Activated naive CD4-positive, alpha-beta T cell treated with anti-CD3 and anti-CD28 coated beads, Interleukin-2, amount 50 U/mL, for 72 hours (primary cell): ENCODE data around the gene INO80B. TPM values are rescaled to one million over a fixed set of nuclear protein-coding genes. Genes with fewer than 3 reads are reported as not detected.
"Not testable (repeated sequence)": the region's sequence is repeated elsewhere in the genome, so short reads cannot be mapped to it uniquely, and the experiment has no call there.

ENCODE experiments used
- ATAC-seq, 2 donors: fragments of 150-1000 bp; cut with Tn5 transposase; 2 replicates each; pipeline ENCODE4 v1.10.0; 2021; ENCODE audit warnings: mild to moderate bottlenecking in 2 of 2, moderate library complexity in 2 of 2
- DNase-seq, 2 donors: peaks; one replicate each; pipeline ENCODE4 v3.0.0; 2021 to 2022; ENCODE audit warnings: low spot score in 2 of 2
- H3K27ac Mint-ChIP-seq, 2 donors: one replicate each; pipeline ENCODE4 v1.8.0; 2022; ENCODE audit warnings: mild to moderate bottlenecking in 2 of 2, mixed read lengths in 2 of 2
- H3K36me3 Mint-ChIP-seq, 2 donors: one replicate each; pipeline ENCODE4 v1.8.0; 2022; ENCODE audit warnings: mixed read lengths in 2 of 2
- H3K9me3 Mint-ChIP-seq, 2 donors: one replicate each; pipeline ENCODE4 v1.8.0; 2022; ENCODE audit warnings: mixed read lengths in 2 of 2
- total RNA-seq, 2 donors: library from RNA; stranded (reverse); gene quantifications; one replicate each; pipeline ENCODE4 v1.2.3, GENCODE V29; 2022

The INO80B gene
- total RNA-seq, 2 donors from 2014 or later, result 26.2 to 50.3 TPM

GRCh38 chr2:74460187-74460586 is 5.3 kb downstream of the INO80B start:
- ATAC-seq, H3K9me3 Mint-ChIP-seq, DNase-seq: not testable (repeated sequence)
- Mint-ChIP-seq H3K36me3 (peaks cover 18 to 24% of the 10 kb centered on the region in 2 donors), H3K27ac (peak overlapping the region; percentile 95)

- H3K27ac Mint-ChIP-seq, result peak overlapping the region in 1 of 2 donors; percentile 22
- ATAC-seq (no peak), DNase-seq (no peak)
- H3K9me3 Mint-ChIP-seq, result no peaks in the 10 kb centered on the region
- peaks cover 19 to 20% of the 10 kb centered on the region in 2 donors for H3K36me3 Mint-ChIP-seq
These were observed 6.5 kb downstream of the INO80B start for GRCh38 chr2:74461187-74462053.

GRCh38 chr2:74462054-74462785 is 7.3 kb downstream of the INO80B start:
- ATAC-seq (no peak), DNase-seq (no peak)
- H3K9me3 Mint-ChIP-seq, result no peaks in the 10 kb centered on the region
- H3K36me3 Mint-ChIP-seq, result peaks cover 11 to 12% of the 10 kb centered on the region in 2 donors
- peak overlapping the region in 1 of 2 donors; percentile 50 for H3K27ac Mint-ChIP-seq

- Mint-ChIP-seq H3K36me3 (peaks cover 9 to 11% of the 10 kb centered on the region in 2 donors), H3K27ac (peak overlapping the region; percentile 50 to 70), H3K9me3 (no peaks in the 10 kb centered on the region)
- no peak for DNase-seq
- ATAC-seq, result no peak
These were observed 7.9 kb downstream of the INO80B start for GRCh38 chr2:74462786-74463105.

GRCh38 chr2:74464406-74464805 is 9.5 kb downstream of the INO80B start:
- no peaks in the 10 kb centered on the region for H3K9me3 Mint-ChIP-seq
- ATAC-seq (peak; percentile 2 to 9), DNase-seq (no peak)
- peaks cover 9 to 11% of the 10 kb centered on the region in 2 donors for H3K36me3 Mint-ChIP-seq
- H3K27ac Mint-ChIP-seq, result peak overlapping the region; percentile 87 to 98

- not testable (repeated sequence) for ATAC-seq, DNase-seq, H3K9me3 Mint-ChIP-seq
- Mint-ChIP-seq H3K27ac (peak overlapping the region; percentile 61 to 77), H3K36me3 (peaks cover 24 to 31% of the 10 kb centered on the region in 2 donors)
These were observed 15.9 kb downstream of the INO80B start for GRCh38 chr2:74470742-74471141.

GRCh38 chr2:74471332-74472065 is 16.6 kb downstream of the INO80B start:
- peak in 1 of 2 donors; percentile 16 for ATAC-seq
- H3K9me3 Mint-ChIP-seq, result no peaks in the 10 kb centered on the region
- DNase-seq, result no peak
- H3K27ac Mint-ChIP-seq, result peak overlapping the region; percentile 97 to 98
- peaks cover 20 to 30% of the 10 kb centered on the region in 2 donors for H3K36me3 Mint-ChIP-seq

GRCh38 chr2:74472086-74472944 is 17.4 kb downstream of the INO80B start, which contains the start of gene MRPL53:
Gene MRPL53, minus strand, starts transcription at chr2:74472680. Its CDS starts 20 bp downstream, at chr2:74472660.
- DNase-seq (peak; percentile 95 to 96), ATAC-seq (peak; percentile 95 to 97)
- peaks cover 20 to 30% of the 10 kb centered on the region in 2 donors for H3K36me3 Mint-ChIP-seq
- no peaks in the 10 kb centered on the region for H3K9me3 Mint-ChIP-seq
- H3K27ac Mint-ChIP-seq, result peak within 1 kb of the TSS; percentile 97 to 98

GRCh38 chr2:74472945-74473258 is 18.0 kb downstream of the INO80B start:
- ATAC-seq, result no peak

GRCh38 chr2:74474481-74474880 is 19.6 kb downstream of the INO80B start:
- no peak for DNase-seq
- Mint-ChIP-seq H3K9me3 (no peaks in the 10 kb centered on the region), H3K36me3 (peaks cover 20 to 30% of the 10 kb centered on the region in 2 donors), H3K27ac (peak overlapping the region in 1 of 2 donors; percentile 36)
- ATAC-seq, result no peak

More at GRCh38 chr2:74472945-74473258, 18.0 kb downstream of the INO80B start:
- Mint-ChIP-seq H3K9me3 (no peaks in the 10 kb centered on the region), H3K36me3 (peaks cover 20 to 30% of the 10 kb centered on the region in 2 donors), H3K27ac (peak overlapping the region; percentile 97 to 98)
- no peak for DNase-seq

GRCh38 chr2:74474899-74475298 is 20.0 kb downstream of the INO80B start:
- ATAC-seq (no peak), DNase-seq (no peak)
- Mint-ChIP-seq H3K36me3 (peaks cover 23 to 30% of the 10 kb centered on the region in 2 donors), H3K9me3 (no peaks in the 10 kb centered on the region), H3K27ac (no peak overlapping the region)

- ATAC-seq (no peak), DNase-seq (no peak)
- Mint-ChIP-seq H3K27ac (peak overlapping the region in 1 of 2 donors; percentile 87), H3K36me3 (peaks cover 17 to 24% of the 10 kb centered on the region in 2 donors), H3K9me3 (no peaks in the 10 kb centered on the region)
These were observed 26.5 kb downstream of the INO80B start for GRCh38 chr2:74481431-74481830.

GRCh38 chr2:74481961-74482800 is 27.3 kb downstream of the INO80B start:
- no peaks in the 10 kb centered on the region for H3K9me3 Mint-ChIP-seq
- peak overlapping the region; percentile 87 to 97 for H3K27ac Mint-ChIP-seq
- H3K36me3 Mint-ChIP-seq, result peaks cover 17 to 24% of the 10 kb centered on the region in 2 donors
- DNase-seq (peak in 1 of 2 donors; percentile 61), ATAC-seq (peak; percentile 57)

GRCh38 chr2:74482801-74483674 is 28.2 kb downstream of the INO80B start, which contains the start of the genes CCDC142 and TTC31:
Gene CCDC142, minus strand, starts transcription at chr2:74482998. Its CDS starts 161 bp downstream, at chr2:74482837.
Gene TTC31, plus strand, starts transcription at chr2:74483081. Its CDS starts 15 bp downstream, at chr2:74483096.
- peak; percentile 89 to 93 for DNase-seq
- Mint-ChIP-seq H3K27ac (peak within 1 kb of the TSS; percentile 87 to 97), H3K36me3 (peaks cover 17 to 24% of the 10 kb centered on the region in 2 donors), H3K9me3 (no peaks in the 10 kb centered on the region)
- ATAC-seq, result peak; percentile 93 to 94
